Mucosa of stomach (tissue), 1 donor: ENCODE results near the gene BTBD19.

ENCODE experiments used
- H3K27me3 ChIP-seq: one replicate; pipeline ENCODE4 v1.7.0; 2013; ENCODE audit warnings: mild to moderate bottlenecking, low read length; ENCODE audit not compliant: control insufficient read depth, insufficient read depth
- H3K36me3 ChIP-seq: one replicate; pipeline ENCODE4 v1.7.0; 2013; ENCODE audit warnings: low read length; ENCODE audit not compliant: control insufficient read depth, insufficient read depth
- H3K4me1 ChIP-seq: one replicate; pipeline ENCODE4 v1.7.0; 2013; ENCODE audit warnings: mild to moderate bottlenecking, low read length; ENCODE audit not compliant: control insufficient read depth, insufficient read depth
- H3K4me3 ChIP-seq: one replicate; pipeline ENCODE4 v1.7.0; 2013; ENCODE audit warnings: low read length
- H3K9ac ChIP-seq: one replicate; pipeline ENCODE4 v1.7.0; 2013; ENCODE audit warnings: mild to moderate bottlenecking, low read length, moderate library complexity
- H3K9me3 ChIP-seq: one replicate; pipeline ENCODE4 v1.7.0; 2013; ENCODE audit warnings: mild to moderate bottlenecking, low read length, moderate library complexity; ENCODE audit not compliant: control insufficient read depth
- donor health status: Pancreatic carcinoma.

The BTBD19 gene

DNA sequence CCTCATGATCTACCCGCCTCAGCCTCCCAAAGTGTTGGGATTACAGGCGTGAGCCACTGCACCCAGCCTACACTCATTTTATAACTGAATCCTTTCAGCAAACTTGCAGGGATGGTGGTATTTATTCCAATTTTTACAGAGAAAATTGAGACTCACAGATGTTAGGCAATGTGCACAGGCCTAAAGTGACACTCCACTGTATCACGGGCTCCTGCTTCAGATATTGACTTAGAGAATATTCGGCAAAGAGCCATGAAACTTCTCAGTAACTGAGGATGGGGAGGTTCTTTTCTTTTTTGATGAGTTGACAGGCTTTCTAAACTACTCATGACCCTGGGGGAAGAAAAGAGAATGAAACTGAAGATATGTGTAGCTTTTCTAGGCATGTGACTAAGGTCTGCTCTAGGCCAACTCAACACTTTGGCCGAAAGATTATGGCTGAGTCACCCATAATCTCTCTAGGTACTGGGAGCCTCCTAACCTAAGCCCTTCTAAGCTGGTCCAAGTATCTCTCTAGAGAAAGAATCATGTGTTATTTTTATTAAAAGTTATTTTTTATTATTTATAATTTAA is 54.6 kb downstream of the BTBD19 start:
- H3K4me3 ChIP-seq, result no peak overlapping the region
- peaks cover 3% of the 10 kb centered on the region for H3K36me3 ChIP-seq
- no peaks in the 10 kb centered on the region for H3K27me3 ChIP-seq
- H3K4me1 ChIP-seq, result no peaks in the 10 kb centered on the region
- no peak overlapping the region for H3K9ac ChIP-seq
- no peaks in the 10 kb centered on the region for H3K9me3 ChIP-seq
